Measurements from ENCODE around the gene ADAT2.

- TF ChIP-seq CTCF (IDR thresholded peaks at IDR 0.05) (no peak), POLR2A (IDR thresholded peaks at IDR 0.05) (no peak)
These were observed 7.4 kb downstream of the ADAT2 start for GRCh38 chr6:143443096-143443495.

All from thyroid gland (tissue), 4 donors.